GM21723 (cell line): ENCODE measurements around the gene SLC1A4.
A peak's percentile ranks its signal among the peaks of the same experiment; 100 is the strongest.
"Not testable (repeated sequence)": the region's sequence is repeated elsewhere in the genome, so short reads cannot be mapped to it uniquely, and the experiment has no call there.

Source experiments
- ATAC-seq: cut with Tn5 transposase; IDR thresholded peaks from one replicate; pipeline ENCODE4 v1.9.1; 2021; ENCODE audit warnings: mild to moderate bottlenecking, moderate library complexity; ENCODE audit not compliant: unreplicated experiment

The SLC1A4 gene

DNA sequence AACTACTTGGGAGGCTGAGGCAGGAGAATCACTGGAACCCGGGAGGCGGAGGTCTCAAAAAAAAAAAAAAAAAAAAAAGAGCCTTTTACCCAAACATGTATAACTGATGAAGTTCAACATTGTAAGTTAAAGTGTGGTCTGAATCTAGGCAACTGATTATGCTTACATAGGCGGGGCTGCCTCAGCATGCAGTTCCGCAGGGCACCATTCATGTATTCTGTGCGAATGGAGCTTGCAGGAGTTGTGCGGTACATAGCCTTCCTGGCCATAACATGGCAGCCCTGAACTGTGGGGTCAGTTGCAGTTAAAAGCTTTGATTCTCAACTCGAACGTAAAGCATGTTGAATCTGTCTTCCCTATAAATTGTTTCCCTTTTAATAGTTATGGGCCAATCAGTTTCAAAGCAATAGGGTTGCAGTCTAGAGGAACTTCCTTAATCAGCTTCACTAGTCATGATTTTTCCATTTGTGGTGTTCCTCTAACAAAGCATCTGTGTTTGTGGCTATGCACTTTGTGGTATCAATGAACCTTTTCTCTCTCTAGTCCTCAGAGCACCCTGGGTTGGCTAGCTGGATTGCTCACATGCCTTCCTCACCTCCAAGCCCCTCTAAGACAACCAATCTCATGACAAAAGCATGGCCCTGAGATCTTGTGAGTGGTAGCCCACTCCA lies 36.4 kb downstream of the SLC1A4 start:
- no peak for ATAC-seq

DNA sequence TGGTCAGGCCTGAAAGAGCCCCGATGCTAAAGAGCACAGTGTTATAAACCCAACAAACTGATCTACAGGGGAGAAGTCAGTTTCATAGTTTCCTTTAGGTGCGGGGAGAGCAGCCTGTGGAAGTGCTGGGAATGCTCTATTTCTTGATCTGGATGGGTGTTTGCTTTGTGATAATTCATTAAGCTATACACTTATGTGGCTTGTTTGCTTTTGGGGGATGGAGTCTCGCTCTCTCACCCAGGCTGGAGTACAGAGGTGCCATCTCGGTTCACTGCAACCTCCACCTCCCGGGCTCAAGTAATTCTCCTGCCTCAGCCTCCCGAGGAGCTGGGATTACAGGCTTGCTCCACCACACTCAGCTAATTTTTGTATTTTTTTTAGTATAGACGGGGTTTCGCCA lies 37.0 kb downstream of the SLC1A4 start:
- ATAC-seq = no peak

DNA sequence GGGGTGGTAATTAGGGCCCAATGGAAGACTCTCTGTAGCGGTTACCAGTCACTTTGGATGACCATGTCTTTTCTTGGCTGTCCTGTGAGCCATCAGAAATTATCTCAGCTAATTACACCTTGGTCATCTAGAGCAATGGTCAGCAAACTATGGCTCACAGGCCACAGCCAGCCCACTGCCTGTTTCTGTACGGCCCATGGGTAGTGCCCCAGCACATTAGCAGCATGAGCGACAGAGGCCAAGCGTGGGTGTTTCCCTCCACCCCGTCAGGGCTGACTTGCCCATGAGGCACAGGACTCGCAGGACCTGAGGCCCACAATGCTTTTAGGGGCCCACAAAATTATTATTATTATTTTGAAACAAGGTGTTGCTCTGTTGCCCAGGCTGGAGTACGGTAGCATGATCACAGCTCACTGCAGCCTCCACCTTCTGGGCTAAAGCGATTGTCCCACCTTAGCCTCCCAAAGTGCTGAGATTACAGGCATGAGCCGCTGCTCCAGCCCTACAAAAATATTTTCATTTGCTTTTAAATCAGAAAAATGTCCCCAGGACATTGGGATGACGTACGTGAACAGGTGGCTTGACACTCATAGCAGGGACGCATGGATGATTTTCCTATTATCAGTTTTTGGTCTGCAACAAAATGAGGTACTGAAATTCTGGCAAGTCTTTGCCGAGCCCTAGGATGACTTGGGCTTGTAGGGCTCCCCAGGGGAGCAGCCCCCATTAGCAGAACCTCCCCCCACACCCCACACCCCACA lies 37.7 kb downstream of the SLC1A4 start:
- no peak for ATAC-seq

- no peak for ATAC-seq
Observed at GRCh38 chr2:65027616-65028244, 38.5 kb downstream of the SLC1A4 start.

DNA sequence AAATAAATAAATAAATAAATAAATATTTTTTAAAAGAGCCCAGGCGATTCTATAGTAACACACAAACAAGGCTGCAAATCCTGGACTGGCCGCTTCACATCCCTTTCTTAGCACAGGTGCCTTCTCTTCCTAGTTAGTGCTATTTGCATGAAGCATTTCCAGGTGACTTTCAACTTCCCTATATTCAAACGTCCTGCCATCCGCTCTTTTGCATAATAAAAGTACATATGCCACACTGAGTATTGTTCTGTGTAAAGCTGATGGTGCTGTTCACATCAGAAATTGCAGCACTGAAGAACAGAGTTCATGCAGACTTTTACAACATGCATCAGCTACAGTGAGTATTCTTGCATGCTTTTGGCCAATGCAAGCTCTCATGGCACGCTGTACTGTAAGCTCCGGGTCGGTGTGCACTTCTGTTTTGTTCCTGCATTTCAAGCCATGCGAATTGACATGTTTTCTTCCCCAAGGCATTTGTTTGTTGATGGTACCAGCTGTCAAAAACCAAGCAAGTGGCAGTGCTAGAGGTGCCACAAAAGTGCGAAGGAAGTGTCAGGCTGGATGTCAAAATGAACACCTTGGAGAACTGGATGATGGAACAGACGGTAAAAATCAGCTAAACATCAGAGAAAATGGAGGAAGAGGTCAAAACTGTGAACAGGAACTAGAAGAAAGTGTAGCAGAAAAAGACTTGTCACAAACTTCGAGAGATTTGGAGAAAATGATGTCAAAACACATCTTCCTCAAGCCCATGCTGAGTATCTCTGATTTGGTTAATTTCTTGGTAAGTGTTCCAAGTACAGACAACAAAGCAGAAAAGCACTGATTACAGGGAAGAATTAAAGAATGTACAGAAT lies 41.5 kb downstream of the SLC1A4 start:
- peak; percentile 23 for ATAC-seq

- peak; percentile 41 for ATAC-seq
Observed at GRCh38 chr2:65031341-65032018, 42.3 kb downstream of the SLC1A4 start.

GRCh38 chr2:65032019-65032975 lies 43.1 kb downstream of the SLC1A4 start:
- no peak for ATAC-seq

GRCh38 chr2:65033178-65033577 lies 44.0 kb downstream of the SLC1A4 start:
- no peak for ATAC-seq

DNA sequence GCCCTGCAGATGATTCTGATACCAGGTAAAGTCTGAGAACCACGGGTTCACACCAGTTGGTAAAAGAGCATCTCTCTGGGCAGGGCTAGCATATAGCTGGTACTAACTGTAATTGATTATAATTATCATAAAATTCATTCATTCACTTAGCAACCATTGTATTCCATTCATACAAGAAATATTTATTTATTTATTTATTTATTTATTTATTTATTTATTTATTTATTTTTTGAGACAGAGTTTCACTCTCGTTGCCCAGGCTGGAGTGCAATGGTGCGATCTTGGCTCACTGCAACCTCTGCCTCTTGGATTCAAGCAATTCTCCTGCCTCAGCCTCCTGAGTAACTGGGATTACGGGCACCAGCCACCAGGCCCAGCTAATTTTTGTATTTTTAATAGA lies 44.5 kb downstream of the SLC1A4 start:
- ATAC-seq = not testable (repeated sequence)

DNA sequence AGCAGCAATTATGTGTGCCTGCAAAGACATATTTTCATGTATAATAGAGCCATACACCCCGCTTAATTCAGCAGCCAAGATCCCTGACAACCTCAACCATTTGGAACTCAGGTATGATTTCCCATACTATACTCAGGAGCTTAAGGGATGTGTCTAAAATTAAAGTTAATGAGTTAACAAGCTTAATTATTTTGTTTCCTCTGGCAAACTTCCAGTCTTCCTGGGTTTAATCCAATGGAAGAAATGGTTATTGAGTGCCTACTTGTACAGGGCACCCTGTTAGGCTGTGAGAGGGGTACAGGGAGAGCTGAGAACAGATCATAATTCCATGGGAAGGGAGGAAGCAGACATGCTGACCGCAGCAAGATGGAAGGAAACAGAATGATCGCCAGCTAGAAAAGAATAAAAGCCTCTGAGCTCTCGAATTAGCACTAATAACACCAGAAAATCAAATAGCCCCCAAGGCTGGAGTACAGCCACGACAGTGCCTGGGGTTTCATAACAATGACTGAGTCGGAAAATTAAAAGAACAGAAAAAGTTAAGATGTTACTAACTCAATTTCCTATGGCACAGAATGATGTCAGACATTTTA lies 46.2 kb downstream of the SLC1A4 start:
- no peak for ATAC-seq

- ATAC-seq = no peak
Observed at GRCh38 chr2:65037178-65037577, 48.0 kb downstream of the SLC1A4 start.

- no peak for ATAC-seq
Observed at GRCh38 chr2:65039640-65040039, 50.4 kb downstream of the SLC1A4 start.

- peak; percentile 89 for ATAC-seq
Observed at GRCh38 chr2:65040400-65041261, 51.4 kb downstream of the SLC1A4 start.

DNA sequence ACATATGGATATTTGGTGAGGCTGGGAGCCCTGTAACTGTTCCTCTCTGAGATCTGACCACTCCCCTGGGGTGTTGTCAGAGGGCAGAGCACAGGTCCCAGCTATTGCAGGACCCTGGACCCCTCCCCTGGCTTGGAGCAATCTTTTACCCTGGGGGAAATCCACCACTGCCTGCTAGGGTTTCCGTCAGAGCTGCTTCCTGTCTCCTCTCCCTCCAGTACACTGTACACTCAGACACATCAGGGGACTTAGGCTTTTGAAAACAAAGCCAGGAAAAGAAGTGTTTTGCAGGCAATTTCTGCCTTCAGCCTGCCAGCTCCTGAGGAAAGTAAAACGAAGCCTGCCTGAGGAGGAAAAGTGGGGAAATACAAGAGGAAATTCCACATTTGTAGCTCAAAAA lies 53.8 kb downstream of the SLC1A4 start:
- no peak for ATAC-seq

- no peak for ATAC-seq
Observed at GRCh38 chr2:65044097-65044735, 55.0 kb downstream of the SLC1A4 start.

DNA sequence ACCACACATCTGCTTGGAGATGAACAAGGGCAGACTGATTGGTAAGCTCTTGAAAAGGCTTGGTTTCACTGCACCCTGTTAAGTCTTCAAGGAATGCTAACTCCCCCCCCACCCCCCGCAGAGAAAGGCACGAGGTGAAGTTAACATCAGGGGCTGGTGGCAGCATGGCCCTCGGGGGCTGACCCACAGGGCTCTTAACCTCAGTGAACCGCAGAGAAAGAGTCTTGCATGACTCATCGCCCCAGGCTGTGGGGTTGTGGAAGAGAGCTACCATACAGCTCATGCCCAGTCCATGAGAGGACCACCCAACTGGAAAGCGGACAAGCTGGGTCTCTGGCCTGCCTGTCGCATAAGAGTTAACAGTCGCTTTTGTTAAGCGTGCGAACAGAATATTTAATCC lies 56.5 kb downstream of the SLC1A4 start:
- no peak for ATAC-seq

GRCh38 chr2:65046633-65047407 lies 57.6 kb downstream of the SLC1A4 start:
- no peak for ATAC-seq
